NT2/D1 (cell line): ENCODE measurements around the gene MDM1.

ENCODE experiments used
- SUZ12 ChIP-seq: IDR thresholded peaks from 2 replicates; pipeline ENCODE4 v1.6.1; 2011; ENCODE audit not compliant: insufficient read length, insufficient read depth; ENCODE audit errors: extremely low read depth
- YY1 ChIP-seq: IDR thresholded peaks from 2 replicates; pipeline ENCODE4 v1.6.1; 2011; ENCODE audit not compliant: insufficient read length, insufficient read depth
- ZNF274 ChIP-seq: IDR thresholded peaks from 2 replicates; pipeline ENCODE4 v1.6.1; 2011; ENCODE audit warnings: mild to moderate bottlenecking, low read depth, low read length

- no peak for TF ChIP-seq YY1
- TF ChIP-seq ZNF274 = no peak
- TF ChIP-seq SUZ12 = no peak
These were observed 29.8 kb upstream of the MDM1 start for GRCh38 chr12:68361953-68362352.
